Measurements from ENCODE around the gene GJB6.
"Not testable (repeated sequence)": the region's sequence is repeated elsewhere in the genome, so short reads cannot be mapped to it uniquely, and the experiment has no call there.

DNA sequence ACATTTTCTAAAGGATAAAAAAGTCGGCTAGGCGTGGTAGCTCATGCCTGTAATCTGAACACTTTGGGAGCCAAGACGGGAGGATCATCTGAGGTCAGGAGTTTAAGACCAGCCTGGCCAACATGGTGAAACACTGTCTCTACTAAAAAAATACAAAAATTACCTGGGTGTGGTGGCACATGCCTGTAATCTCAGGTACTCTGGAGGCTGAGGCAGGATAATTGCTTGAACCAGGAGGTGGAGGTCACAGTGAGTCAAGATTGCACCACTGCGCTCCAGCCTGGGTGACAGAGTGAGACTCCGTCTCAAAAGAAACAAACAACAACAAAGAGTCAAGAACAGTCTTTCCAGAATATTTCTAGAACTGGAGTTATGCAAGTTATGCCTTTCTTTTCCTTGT lies 44.8 kb upstream of the GJB6 start:
- TF ChIP-seq, protein P1, sequence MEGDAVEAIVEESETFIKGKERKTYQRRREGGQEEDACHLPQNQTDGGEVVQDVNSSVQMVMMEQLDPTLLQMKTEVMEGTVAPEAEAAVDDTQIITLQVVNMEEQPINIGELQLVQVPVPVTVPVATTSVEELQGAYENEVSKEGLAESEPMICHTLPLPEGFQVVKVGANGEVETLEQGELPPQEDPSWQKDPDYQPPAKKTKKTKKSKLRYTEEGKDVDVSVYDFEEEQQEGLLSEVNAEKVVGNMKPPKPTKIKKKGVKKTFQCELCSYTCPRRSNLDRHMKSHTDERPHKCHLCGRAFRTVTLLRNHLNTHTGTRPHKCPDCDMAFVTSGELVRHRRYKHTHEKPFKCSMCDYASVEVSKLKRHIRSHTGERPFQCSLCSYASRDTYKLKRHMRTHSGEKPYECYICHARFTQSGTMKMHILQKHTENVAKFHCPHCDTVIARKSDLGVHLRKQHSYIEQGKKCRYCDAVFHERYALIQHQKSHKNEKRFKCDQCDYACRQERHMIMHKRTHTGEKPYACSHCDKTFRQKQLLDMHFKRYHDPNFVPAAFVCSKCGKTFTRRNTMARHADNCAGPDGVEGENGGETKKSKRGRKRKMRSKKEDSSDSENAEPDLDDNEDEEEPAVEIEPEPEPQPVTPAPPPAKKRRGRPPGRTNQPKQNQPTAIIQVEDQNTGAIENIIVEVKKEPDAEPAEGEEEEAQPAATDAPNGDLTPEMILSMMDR (IDR thresholded peaks at IDR 0.05; ENCODE audit: low read depth, low read length): not testable (repeated sequence)
- TF ChIP-seq MYC (IDR thresholded peaks at IDR 0.05; ENCODE audit: low read depth, low read length): not testable (repeated sequence)

Data from NB4 (cell line).